Dedifferentiated amniotic fluid mesenchymal stem cell (primary cell): ENCODE results near the gene RBKS.

Experiments used
- DNase-seq: peaks from one replicate; pipeline ENCODE4 v3.0.0-alpha.2; 2016; ENCODE audit errors: extremely low spot score

The RBKS gene

GRCh38 chr2:27831279-27832050 lies 58.7 kb downstream of the RBKS start:
- DNase-seq = no peak

DNA sequence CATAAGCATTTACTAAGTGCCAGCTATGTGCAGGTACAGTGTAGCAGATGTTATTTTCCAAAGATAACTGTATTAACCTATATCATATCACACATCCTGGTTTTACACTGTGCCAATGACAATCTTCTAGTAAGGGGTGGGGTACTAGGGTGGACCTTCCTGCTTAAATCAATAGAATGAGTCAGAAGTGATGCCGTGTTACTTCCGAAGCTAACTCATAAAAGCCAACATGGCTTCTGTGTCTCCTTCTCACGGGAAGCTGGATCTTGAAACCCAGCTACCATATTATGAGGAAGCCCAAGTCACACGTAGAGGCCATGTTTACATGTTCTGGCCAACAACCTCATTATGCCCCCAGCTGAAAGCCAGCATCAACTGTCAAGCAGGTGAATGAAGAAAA lies 59.5 kb downstream of the RBKS start:
- DNase-seq = no peak

DNA sequence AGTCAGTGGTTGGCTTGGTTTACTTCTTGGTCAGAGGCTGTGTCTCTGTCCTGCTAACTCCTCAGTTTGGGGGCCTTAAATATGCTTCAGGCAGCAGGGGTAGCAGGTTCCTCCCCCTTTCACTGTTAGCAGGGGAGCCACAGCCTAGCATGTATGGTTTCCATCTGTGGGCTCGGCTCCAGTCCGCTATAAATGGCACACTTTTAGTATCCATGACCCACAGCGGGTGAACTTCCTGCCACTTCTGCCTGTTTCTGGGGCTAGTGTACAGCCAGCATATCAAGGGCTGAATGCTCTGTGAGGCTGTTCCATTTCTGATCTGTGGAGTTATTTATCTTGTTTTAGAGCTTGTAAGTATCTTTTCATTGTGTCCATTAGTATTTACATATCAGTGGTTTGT lies 60.4 kb downstream of the RBKS start:
- no peak for DNase-seq

DNA sequence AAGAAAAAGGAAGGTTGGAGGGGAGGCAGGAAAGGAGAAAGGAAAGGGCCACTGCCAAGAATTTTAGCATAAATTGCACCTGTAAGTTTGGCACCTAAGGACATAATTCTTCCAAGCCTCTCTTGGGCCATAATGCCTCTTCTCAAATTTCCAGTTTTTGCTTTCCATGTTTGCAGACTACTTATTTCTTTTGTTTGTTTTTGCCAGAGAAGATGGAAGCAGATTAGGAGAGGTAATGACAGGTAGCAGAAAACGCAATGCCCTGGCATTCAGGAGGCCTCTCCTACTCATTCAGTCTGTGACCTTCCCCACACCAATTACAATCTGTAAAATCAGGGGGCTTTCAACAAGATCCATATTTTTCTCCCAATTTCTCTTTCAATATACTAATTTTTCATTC lies 61.9 kb downstream of the RBKS start:
- no peak for DNase-seq

DNA sequence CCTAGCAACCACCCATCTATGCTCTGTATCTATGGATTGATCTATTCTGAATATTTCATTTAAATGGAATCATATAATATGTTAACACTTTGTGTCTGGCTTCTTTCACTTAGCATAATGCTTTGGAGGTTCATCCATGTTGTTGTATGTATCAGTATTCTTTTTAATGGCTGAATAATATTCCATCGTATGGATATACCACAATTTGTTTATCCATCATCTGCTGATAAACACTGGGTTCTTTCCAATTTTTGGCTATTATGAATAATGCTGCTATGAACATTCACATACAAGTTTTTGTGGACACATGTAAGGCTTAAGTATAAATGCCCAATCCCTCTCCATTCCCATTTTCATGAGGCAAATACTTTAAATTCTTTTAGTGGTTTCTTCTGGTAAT lies 65.8 kb downstream of the RBKS start:
- no peak for DNase-seq

DNA sequence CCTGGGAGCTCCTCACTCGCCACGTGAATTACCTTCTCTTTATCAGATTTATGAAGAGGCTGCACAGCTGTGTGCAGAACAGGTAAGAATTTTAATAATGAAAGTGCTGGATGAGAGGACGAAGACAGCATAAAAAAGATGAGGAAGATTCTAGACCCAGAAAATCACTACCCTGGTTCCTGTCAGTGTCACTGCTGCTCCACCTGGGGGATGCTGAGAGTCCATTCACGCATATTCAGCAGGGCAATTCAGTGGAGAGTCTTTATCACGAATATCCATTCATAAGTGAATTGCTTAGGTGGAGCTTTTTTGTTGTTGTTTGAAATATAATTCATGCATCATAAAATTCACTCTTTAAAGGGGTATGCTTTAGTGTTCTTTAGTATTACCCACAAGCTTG lies 66.6 kb downstream of the RBKS start:
- DNase-seq = no peak

DNA sequence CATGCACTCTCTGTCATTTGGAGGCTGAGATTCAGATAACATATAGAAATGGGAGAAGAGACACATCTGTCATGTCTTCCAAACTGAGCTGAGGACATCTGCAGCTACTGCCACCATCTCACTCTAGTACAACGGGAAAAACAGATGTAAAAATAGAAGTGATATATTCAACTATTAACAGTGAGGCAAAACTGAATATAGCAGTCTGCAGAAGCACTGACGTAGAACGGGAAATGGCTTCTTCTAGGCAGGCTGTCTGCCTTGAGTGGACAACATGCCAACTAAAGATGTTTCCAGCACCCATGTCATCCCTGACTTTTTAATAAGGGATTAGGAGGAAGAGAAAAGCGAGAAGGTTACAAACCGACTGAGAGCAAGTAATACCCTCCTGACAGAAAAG lies 67.1 kb downstream of the RBKS start:
- DNase-seq = no peak

DNA sequence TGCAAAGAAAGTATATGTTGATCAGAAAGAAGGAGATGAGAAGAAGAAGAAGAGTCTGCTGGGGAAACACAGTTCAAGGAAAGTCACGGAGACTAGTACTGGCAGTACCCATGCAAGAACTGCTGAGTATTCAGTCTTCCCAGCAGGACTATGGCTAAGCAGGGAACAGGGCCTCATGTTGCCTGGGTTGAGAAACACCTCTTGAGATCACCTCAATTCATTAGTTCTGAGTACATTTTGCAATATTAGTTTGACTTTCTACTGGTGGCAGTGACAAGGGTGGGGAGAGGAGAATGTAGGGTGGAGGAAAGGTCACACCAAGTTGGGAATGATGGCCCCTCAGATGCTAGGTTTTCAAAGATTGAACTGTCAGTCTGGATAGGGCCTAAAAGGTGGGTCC lies 68.1 kb downstream of the RBKS start:
- no peak for DNase-seq

DNA sequence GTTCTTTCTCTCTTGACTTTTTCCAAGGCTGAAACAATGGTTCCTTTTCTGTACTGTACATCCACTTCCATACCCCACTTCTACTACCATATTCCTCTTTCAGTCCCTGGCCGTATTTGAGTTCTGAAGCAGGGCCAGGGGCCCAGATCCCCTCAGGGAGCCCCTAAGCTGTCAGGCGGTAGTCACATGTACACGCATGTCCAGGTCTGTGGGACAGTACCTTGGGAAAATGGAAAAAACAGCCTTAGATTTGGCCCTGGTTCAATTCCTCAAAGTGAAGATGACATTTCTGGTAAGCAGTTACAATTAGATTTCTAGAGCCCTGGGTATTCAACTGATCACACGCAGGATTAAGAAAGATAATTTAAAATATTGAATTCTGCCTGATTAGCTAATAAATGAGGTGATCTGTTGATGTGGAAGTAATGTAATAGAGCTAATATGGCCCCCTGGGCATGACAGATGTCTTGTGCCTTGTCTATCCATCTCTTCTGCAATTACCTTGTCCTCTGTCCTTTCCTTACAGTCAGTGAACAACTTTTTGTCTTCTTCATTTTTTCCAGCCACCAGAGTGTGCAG lies 74.2 kb downstream of the RBKS start:
- DNase-seq = no peak

DNA sequence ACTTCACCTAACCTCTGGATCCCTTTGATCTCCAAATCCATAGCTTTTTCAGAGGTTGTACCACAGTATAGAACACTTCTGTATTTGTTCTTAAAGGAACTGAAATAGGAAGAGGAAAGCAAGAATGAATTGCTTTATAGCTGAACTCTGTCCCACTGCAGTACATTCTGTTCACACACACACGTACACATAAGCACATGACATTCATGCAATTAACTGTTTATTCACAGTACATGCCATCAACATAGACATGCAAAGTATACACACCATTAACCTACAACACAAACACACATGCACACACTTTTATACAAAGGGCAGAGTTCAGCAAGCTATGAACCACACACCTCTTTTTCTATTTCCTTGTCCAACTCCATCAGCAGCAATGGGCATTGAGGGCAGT lies 75.4 kb downstream of the RBKS start:
- DNase-seq = no peak

GRCh38 chr2:27811768-27812167 lies 78.4 kb downstream of the RBKS start:
- no peak for DNase-seq

GRCh38 chr2:27810455-27810854 lies 79.7 kb downstream of the RBKS start:
- no peak for DNase-seq

DNA sequence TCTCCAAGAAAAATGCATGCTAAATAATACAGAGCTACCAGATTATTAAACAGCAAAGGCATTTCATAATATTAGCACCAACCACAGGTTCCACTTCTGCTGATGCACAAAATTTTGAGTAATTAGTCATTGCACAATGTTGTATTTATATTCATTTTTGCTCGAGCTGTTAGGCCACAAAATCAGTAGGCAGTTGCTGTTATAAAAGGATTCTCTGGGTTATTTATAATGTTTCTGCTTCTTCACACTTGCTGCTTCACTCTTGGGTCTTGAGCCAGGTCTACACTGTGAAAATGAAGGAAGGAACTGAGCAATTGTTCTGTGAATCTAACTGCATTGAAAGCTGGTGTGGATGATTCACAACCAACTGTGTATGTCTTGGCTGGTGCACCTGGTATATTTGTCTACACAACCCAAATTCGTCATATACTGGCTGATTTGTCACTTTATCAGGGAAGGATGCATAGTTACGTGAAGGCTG lies 80.4 kb downstream of the RBKS start:
- no peak for DNase-seq

- no peak for DNase-seq
Observed at GRCh38 chr2:27808984-27809383, 81.2 kb downstream of the RBKS start.

DNA sequence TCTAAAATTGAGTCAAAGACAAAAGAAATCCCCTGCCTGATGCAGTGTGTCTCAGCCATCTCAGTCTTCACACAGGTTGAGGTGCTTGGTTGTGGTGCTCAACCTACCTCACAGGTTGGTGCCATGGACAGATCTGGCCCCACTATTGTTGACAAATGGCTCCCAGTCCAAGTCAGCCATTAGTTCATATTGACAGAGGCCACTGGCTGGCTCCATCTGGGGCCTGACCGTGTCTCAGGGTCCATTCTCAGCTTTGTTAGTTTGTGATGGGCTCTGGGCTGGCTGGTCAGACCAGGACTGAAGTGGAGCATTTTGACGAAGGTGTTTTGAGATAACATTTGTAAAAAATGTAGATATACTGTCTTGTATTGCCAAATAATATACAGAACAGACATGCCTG lies 81.8 kb downstream of the RBKS start:
- no peak for DNase-seq

DNA sequence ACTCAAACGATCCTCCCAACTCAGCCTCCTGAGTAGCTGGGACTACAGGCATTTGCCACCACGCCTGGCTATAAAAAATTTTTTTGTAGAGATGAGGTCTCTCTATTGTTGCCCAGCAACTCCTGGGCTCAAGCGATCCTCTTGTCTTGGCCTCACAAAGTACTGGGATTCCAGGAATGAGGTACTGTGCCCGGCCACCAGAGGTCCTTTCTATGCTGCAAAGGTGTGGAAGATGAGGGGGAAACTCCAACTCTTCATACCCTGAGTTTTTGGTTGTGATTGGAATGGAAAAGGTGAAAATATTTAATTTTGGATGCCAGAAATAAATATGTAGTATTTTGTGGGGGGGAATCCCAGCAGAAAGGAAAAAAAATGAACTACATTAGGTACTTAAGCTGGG lies 82.7 kb downstream of the RBKS start:
- no peak for DNase-seq

DNA sequence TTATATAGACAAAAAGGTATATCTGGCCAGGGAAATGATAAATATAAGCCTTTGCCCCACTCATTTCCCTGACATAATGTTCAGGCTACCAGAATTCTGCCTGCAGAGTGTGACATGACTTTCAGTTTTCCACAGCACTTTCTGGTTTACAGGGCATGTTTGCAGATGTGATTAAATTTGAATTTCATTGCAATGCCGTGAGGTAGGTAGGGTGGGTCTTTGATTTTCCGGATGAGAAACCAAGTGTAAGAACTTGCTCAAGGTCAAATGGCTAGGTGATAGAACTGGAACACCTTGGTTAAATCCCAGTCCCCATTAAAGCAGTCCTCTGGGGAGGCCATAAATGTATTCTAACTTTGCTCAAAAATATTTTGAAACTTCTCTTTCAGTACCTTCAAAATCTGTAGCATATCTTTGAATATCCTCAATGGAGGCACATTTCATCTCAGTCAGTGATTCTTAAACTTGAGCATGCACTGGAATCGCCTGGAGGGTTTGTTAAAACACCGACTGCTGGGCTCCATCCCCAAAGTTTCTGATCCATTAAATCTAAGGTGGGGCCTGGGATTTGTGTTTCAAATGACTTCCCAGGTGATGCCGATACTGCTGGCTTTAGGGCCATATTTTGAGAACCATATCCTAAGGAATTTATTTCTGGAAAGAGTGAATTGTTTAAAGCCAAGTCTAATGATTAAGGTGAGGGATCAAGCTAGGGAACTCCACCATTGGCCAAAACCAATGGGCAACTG lies 83.7 kb downstream of the RBKS start:
- DNase-seq = no peak

GRCh38 chr2:27805180-27805579 lies 85.0 kb downstream of the RBKS start:
- no peak for DNase-seq

DNA sequence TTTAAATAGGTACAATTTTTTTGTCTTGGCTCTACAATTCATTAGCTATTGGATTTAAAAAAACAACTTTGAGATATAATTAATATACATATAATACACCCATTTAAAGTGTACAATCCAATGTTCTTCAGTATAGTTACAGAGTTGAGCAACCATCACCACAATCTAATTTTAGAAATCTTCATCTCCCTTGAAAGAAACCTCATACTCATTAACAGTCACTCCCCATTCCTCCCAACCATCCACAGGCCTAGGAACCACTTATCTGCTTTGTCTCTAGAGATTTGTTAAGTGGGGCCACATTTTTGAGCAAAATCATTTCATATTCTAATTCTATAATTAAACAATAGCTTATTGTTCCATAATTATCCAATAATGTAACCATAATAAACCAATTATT lies 86.0 kb downstream of the RBKS start:
- no peak for DNase-seq

GRCh38 chr2:27803046-27803445 lies 87.1 kb downstream of the RBKS start:
- DNase-seq = no peak

- DNase-seq = no peak
Observed at GRCh38 chr2:27802547-27802946, 87.6 kb downstream of the RBKS start.

- DNase-seq = no peak
Observed at GRCh38 chr2:27800856-27801255, 89.3 kb downstream of the RBKS start.

DNA sequence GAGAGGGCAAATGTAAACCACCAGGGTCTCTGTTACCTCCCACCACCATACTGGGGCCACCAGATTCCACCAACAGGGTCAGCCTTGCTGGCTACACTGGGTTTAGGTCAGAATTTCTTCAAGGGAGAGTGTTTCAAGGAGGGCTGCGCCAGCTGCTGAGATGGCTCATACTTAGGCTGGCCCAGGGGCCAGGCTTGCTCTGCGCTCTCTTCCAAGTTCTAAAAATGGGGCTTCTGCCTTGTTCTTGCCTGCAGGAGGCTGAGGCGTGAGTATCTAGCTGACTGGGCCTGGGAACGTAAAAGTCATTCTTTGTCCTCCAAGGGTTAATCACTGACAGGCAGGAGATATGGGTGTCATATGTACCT lies 90.6 kb downstream of the RBKS start:
- DNase-seq = no peak
